Measurements from ENCODE around the gene TRPV5. TPM values are rescaled to one million over a fixed set of nuclear protein-coding genes. Genes with fewer than 3 reads are reported as not detected.

TRPV5 gene
- total and polyA plus RNA-seq, 2 of the 8 experiments (the other 6 are each of a cell fraction or from before 2014, with no cell fraction given), result 0.03 TPM; not detected in 1

DNA sequence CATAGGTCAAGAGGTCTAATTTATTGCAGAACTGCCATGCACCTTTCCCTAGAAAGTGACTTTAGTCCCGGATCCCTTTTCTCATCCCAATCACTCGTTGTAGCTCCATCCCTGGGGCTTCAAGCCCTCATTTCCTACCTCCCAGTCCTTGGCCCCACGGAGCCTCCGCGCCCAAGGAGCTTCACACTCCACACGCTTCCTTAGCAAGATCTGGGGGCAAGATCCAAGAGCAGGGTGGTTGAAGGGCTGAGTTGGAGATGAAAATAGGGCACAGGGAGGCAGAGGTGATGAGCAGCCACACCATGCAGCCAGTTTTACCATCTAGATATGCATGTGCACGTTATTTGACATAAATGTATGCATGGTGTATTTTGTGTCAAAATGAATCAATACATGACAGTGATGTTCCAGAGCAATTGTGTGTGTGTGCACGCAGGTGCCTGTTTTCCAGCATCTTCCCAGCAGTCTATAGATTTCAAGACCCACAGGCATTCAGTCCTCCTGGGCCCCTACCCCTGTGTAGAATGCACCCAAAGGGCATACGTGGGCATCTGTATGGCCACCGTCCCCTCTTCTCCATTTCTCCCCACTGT lies 42.0 kb downstream of the TRPV5 start:
- CTCF ChIA-PET (ENCODE audit: partially characterized antibody), result interaction anchor here (1.1 to 8.2 kb wide), 4 partner anchors 11 to 324 kb away, joined by 4 to 69 read pairs (median 30); no protein-coding TSS in a partner anchor
- Histone ChIP-seq H3K9ac (replicated peaks in 1 of 4; ENCODE audit: extremely low read depth in 1 of 4, low read depth in 3 of 4, low read length in 3 of 4) (no peak overlapping the region), H3K4ac (replicated peaks; ENCODE audit: insufficient read length, low read depth, low read length) (no peak overlapping the region), H2BK15ac (ENCODE audit: low read length) (no peak overlapping the region), H2AFZ (ENCODE audit: low read length) (no peak overlapping the region), H4K8ac (ENCODE audit: extremely low read depth, insufficient read depth, low read length) (no peak overlapping the region), H3K27me3 (replicated peaks in 1 of 4; ENCODE audit: control insufficient read depth in 3 of 4, extremely low read depth in 1 of 4, insufficient read depth in 3 of 4, low read length in 3 of 4) (no peaks in the 10 kb centered on the region), H3K36me3 (ENCODE audit: control insufficient read depth in 2 of 4, insufficient read depth in 4 of 4, low read length in 3 of 4) (no peaks in the 10 kb centered on the region), H3K79me1 (ENCODE audit: low read depth, low read length) (no peaks in the 10 kb centered on the region), H3K4me3 (ENCODE audit: extremely low read depth in 1 of 4, insufficient read depth in 2 of 4, low read depth in 3 of 4, low read length in 4 of 4) (no peak overlapping the region), H2BK5ac (ENCODE audit: low read depth, low read length) (no peak overlapping the region), H3K23me2 (ENCODE audit: low read depth, low read length) (peaks cover 10% of the 10 kb centered on the region; the same call in 1 of the 2 replicates), H3K23ac (ENCODE audit: insufficient read length) (no peak overlapping the region), H2BK12ac (ENCODE audit: low read depth, low read length) (no peak overlapping the region), H4K5ac (ENCODE audit: insufficient read length, low read depth, low read length) (no peak overlapping the region), H2AK5ac (ENCODE audit: low read depth, low read length) (no peak overlapping the region), H3K14ac (ENCODE audit: insufficient read length) (no peak overlapping the region), H3K18ac (ENCODE audit: extremely low read depth, low read length) (no peak overlapping the region), H4K20me1 (replicated peaks in 1 of 2; ENCODE audit: control insufficient read depth in 1 of 2, insufficient read depth in 2 of 2, low read length in 2 of 2) (peaks cover 0 to 7% of the 10 kb centered on the region in 2 experiments), H2BK120ac (replicated peaks; ENCODE audit: low read depth, low read length) (no peak overlapping the region), H3K27ac (ENCODE audit: low read depth, low read length) (no peak overlapping the region), H3K4me2 (ENCODE audit: insufficient read depth in 1 of 2, low read depth in 2 of 2, low read length in 2 of 2) (no peak overlapping the region), H3K79me2 (ENCODE audit: control insufficient read depth in 1 of 2, insufficient read depth in 2 of 2, low read length in 2 of 2) (no peaks in the 10 kb centered on the region), H4K91ac (replicated peaks; ENCODE audit: insufficient read length, low read length) (no peak overlapping the region), H3K9me3 (ENCODE audit: insufficient read depth in 2 of 2, low read depth in 1 of 2, low read length in 1 of 2) (no peaks in the 10 kb centered on the region), H2BK20ac (ENCODE audit: low read length) (no peak overlapping the region), H3K4me1 (replicated peaks in 1 of 4; ENCODE audit: control insufficient read depth in 3 of 4, insufficient read depth in 4 of 4, low read length in 3 of 4) (peaks cover 0 to 2% (median 0%) of the 10 kb centered on the region in 4 experiments; a peak in 1 of 7 replicates), H3K56ac (replicated peaks; ENCODE audit: insufficient read length, low read depth, low read length) (no peak overlapping the region)
- 85% methylated on average over 9 of the region's 10 CpGs; no CpG with 5 or more reads in 1 of the 2 experiments for WGBS, 2 experiments (ENCODE audit: extremely low coverage in 1 of 2, insufficient coverage in 1 of 2, insufficient read length in 1 of 2, insufficient replicate concordance in 2 of 2, low coverage in 1 of 2, low lambda C conversion rate in 2 of 2, missing lambda C conversion rate in 1 of 2)
- FAIRE-seq, result no peak
- no peak for DNase-seq (ENCODE audit: low read depth in 1 of 2, low spot score in 2 of 2)
- POLR2A ChIA-PET (ENCODE audit: partially characterized antibody), result no interaction called here
- TF ChIP-seq SIRT6 (IDR thresholded peaks at IDR 0.05; ENCODE audit: low read length) (no peak), TBP (IDR thresholded peaks at IDR 0.05; ENCODE audit: low read depth, low read length) (no peak), TAF7 (optimal IDR thresholded peaks at IDR 0.05; ENCODE audit: borderline replicate concordance, low read depth, low read length) (no peak), FOSL1 (IDR thresholded peaks at IDR 0.05; ENCODE audit: insufficient read depth, low read depth, low read length) (no peak), SP2 (IDR thresholded peaks at IDR 0.05; ENCODE audit: low read length) (no peak), RAD21 (IDR thresholded peaks at IDR 0.05 in 1 of 2, conservative IDR thresholded peaks at IDR 0.05 in 1 of 2; ENCODE audit: low read depth in 2 of 2, low read length in 2 of 2) (no peak), TCF12 (IDR thresholded peaks at IDR 0.05; ENCODE audit: low read depth, low read length) (no peak), KDM4A (IDR thresholded peaks at IDR 0.05; ENCODE audit: low read depth, low read length, severe bottlenecking) (no peak), USF2 (IDR thresholded peaks at IDR 0.05; ENCODE audit: low read length) (no peak), TAF1 (IDR thresholded peaks at IDR 0.05; ENCODE audit: low read depth, low read length) (no peak)

Measured in H1 (cell line).